ENCODE results near the gene UPK1A.
A peak's percentile ranks its signal among the peaks of the same experiment; 100 is the strongest.
"Not testable (repeated sequence)": the region's sequence is repeated elsewhere in the genome, so short reads cannot be mapped to it uniquely, and the experiment has no call there.

UPK1A gene

GRCh38 chr19:35644987-35645679 lies 21.2 kb upstream of the UPK1A start:
- DNase-seq: peak; percentile 62

- no peak for DNase-seq
Measured at GRCh38 chr19:35645680-35646511, 20.4 kb upstream of the UPK1A start.

- peak; percentile 97 for DNase-seq
Measured at GRCh38 chr19:35648017-35648961, 18.0 kb upstream of the UPK1A start, which contains the start of gene COX6B1. TSS of gene COX6B1 (plus strand) at chr19:35648323. CDS start at chr19:35651244, 2,921 bp downstream.

- DNase-seq: no peak
Measured at GRCh38 chr19:35650581-35650980, 15.7 kb upstream of the UPK1A start.

GRCh38 chr19:35654828-35655227 lies 11.5 kb upstream of the UPK1A start:
- not testable (repeated sequence) for DNase-seq

DNA sequence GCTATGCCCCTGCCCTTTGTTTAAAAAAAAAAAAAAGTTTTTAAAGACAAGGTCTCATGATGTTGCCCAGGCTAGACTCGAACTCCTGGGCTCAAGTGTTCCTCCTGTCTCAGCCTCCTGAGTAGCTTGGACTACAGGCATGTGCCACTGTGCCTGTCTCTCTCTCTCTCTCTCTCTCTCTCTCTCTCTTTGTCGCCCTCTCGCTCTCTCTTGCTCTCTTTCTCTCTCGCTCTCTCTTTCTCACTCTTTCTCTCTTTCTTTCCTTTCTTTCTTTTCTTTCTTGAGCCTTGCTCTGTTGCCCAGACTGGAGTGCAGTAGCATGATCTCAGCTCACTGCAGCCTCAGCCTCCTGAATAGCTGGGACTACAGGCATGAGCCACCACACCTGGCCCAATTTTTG lies 10.7 kb upstream of the UPK1A start:
- no peak for DNase-seq

GRCh38 chr19:35656700-35657099 lies 9.6 kb upstream of the UPK1A start:
- no peak for DNase-seq

GRCh38 chr19:35657904-35658700 lies 8.2 kb upstream of the UPK1A start:
- DNase-seq: no peak

DNA sequence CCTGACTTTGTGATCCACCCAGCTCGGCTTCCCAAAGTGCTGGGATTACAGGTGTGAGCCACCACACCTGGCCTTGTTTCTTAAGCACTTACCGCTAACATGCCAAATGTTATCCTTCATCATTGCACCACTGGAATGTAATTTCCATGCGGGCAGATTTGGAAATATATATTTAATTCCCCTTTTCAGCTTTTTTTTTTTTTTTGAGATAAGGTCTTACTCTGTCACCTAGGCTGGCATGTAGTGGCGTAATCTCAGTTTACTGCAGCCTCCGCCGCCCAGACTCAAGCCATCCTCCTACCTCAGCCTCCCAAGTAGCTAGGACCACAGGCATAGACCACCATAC lies 4.3 kb upstream of the UPK1A start:
- DNase-seq: no peak

DNA sequence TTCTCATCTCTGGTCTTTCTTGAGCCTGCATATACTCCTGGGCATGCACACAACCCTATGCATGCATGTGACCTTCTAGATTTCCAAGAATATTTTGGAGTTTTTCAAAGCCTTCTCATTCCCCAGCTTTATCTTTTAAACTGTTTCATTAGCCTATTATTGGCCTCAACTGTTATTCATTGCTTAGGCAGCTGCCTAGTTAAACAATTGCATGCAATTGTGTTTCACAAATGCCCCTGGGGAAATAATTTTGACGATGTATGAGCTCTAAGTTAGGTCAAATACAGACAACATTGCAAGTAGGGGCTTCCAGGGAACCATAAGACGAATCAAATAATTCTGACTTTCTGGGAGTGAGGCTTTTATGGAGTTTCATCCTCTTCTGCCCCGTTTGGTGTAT lies 2.3 kb upstream of the UPK1A start:
- DNase-seq: no peak

- no peak for DNase-seq
Measured at GRCh38 chr19:35665157-35665556, 1.2 kb upstream of the UPK1A start.

GRCh38 chr19:35665604-35666003 lies 713 bp upstream of the UPK1A start:
- DNase-seq: no peak

- DNase-seq: no peak
Measured at GRCh38 chr19:35669566-35669965, 3.2 kb downstream of the UPK1A start.

- no peak for DNase-seq
Measured at GRCh38 chr19:35669974-35670373, 3.7 kb downstream of the UPK1A start.

GRCh38 chr19:35670686-35671085 lies 4.4 kb downstream of the UPK1A start:
- no peak for DNase-seq

- DNase-seq: no peak
Measured at GRCh38 chr19:35671818-35672217, 5.5 kb downstream of the UPK1A start.

DNA sequence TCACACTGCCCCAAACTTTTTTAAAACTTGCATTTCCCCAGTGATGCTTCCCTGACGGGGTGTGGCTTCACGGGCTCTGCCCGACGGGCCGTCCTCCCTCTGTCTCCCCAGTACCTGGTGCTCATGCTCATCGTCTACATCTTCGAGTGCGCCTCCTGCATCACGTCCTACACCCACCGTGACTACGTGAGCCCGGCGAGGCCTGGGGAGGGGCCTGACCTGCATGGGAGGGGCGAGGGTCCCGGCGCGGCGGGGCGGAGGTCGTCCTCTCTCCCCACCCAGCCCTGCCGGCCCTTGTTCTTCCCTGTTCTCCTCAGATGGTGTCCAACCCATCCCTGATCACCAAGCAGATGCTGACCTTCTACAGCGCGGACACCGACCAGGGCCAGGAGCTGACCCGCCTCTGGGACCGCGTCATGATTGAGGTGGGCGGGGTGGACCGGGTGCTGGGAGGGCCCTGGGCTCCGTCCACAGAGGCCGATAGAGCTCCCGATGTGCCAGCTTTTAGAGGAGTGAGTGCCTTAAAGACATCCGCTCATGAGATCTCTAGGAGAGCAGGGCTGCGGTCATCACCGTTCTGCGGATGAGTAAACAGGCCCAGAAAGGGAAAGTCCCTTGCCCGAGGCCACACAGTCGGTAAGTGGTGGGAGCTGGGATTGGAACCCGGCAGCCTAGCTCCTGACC lies 6.9 kb downstream of the UPK1A start:
- DNase-seq: peak; percentile 20

DNA sequence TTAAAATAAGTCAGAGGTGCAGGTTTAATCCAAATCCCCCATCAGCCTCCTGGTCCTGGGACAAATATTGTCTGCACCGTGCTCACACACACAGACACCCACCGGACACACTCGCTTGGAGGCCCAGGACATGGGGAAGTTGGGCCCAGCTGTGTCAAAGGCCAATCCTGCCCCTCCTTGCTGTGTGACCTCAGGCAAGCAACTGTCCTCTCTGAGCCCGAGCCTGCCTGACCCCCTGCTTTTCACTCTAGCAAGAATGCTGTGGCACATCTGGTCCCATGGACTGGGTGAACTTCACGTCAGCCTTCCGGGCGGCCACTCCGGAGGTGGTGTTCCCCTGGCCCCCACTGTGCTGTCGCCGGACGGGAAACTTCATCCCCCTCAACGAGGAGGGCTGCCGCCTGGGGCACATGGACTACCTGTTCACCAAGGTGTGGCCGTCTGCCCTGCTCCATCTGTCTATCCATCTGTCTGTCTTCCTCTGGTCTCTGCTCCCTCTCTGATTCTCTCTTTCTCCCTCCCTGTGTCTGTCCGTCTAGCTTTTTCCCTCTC lies 9.3 kb downstream of the UPK1A start:
- no peak for DNase-seq

DNA sequence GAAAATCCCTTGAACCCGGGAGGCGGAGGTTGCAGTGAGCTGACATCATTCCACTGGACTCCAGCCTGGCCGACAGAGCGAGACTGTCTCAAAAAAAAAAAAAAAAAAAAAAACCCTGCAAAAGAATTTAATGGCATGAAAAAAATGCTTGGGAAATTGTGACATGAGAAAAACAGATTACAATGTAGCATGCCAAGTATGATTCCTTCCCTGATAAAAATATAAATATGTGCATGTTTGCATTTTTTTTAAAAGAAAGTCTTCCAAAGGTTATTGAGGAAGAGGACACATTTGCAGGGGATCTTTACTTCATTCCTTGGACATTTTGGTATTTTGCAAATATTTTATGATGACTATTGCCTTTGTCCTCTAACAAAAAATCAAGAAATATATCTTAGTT lies 23.5 kb downstream of the UPK1A start:
- DNase-seq: peak; percentile 18

GRCh38 chr19:35691106-35691505 lies 24.8 kb downstream of the UPK1A start:
- DNase-seq: not testable (repeated sequence)

- no peak for DNase-seq
Measured at GRCh38 chr19:35692010-35692409, 25.7 kb downstream of the UPK1A start.

All from fibroblast of skin of right biceps (primary cell).